NCI-H128 (cell line): Measurements from ENCODE around the gene CHL1.

ENCODE experiments used
- DNase-seq: peaks from one replicate; lab custom pipeline; 2025; ENCODE audit not compliant: unreplicated experiment; lab: John Stamatoyannopoulos, UW

CHL1 gene

GRCh38 chr3:279325-279724 lies 82.8 kb downstream of the CHL1 start:
- DNase-seq, result no peak

- no peak for DNase-seq
Observed at GRCh38 chr3:280681-281080, 84.1 kb downstream of the CHL1 start.

GRCh38 chr3:284322-284721 lies 87.8 kb downstream of the CHL1 start:
- DNase-seq, result no peak

- no peak for DNase-seq
Observed at GRCh38 chr3:288417-288816, 91.9 kb downstream of the CHL1 start.

- no peak for DNase-seq
Observed at GRCh38 chr3:291028-291427, 94.5 kb downstream of the CHL1 start.

GRCh38 chr3:291646-292436 lies 95.3 kb downstream of the CHL1 start:
- DNase-seq, result no peak

GRCh38 chr3:294096-294495 lies 97.5 kb downstream of the CHL1 start:
- DNase-seq, result no peak

- DNase-seq, result no peak
Observed at GRCh38 chr3:294581-294980, 98.0 kb downstream of the CHL1 start.

GRCh38 chr3:295166-295565 lies 98.6 kb downstream of the CHL1 start:
- no peak for DNase-seq

- no peak for DNase-seq
Observed at GRCh38 chr3:297585-297984, 101.0 kb downstream of the CHL1 start.

- no peak for DNase-seq
Observed at GRCh38 chr3:299590-300301, 103.2 kb downstream of the CHL1 start.

- no peak for DNase-seq
Observed at GRCh38 chr3:307182-307581, 110.6 kb downstream of the CHL1 start.

GRCh38 chr3:308597-309321 lies 112.2 kb downstream of the CHL1 start:
- DNase-seq, result no peak

- no peak for DNase-seq
Observed at GRCh38 chr3:312160-312733, 115.7 kb downstream of the CHL1 start.

- DNase-seq, result no peak
Observed at GRCh38 chr3:312911-313310, 116.3 kb downstream of the CHL1 start.

- DNase-seq, result no peak
Observed at GRCh38 chr3:317012-317411, 120.4 kb downstream of the CHL1 start.

GRCh38 chr3:318903-319302 lies 122.3 kb downstream of the CHL1 start:
- DNase-seq, result no peak

GRCh38 chr3:324423-324822 lies 127.9 kb downstream of the CHL1 start:
- no peak for DNase-seq

GRCh38 chr3:325495-325894 lies 128.9 kb downstream of the CHL1 start:
- DNase-seq, result no peak

- DNase-seq, result no peak
Observed at GRCh38 chr3:330494-331115, 134.0 kb downstream of the CHL1 start.

GRCh38 chr3:331881-332280 lies 135.3 kb downstream of the CHL1 start:
- DNase-seq, result no peak
